ENCODE results near the gene EAPP. TPM values are rescaled to one million over a fixed set of nuclear protein-coding genes. Genes with fewer than 3 reads are reported as not detected.

EAPP gene
- total and polyA plus RNA-seq, 2 of the 4 experiments (the other 2 are of a cell fraction) = 29.9 to 32.3 TPM

- Histone ChIP-seq H2AFZ (replicated peaks; ENCODE audit: low read length, poor library complexity) (no peak overlapping the region), H3K9ac (ENCODE audit: low read depth, low read length) (no peak overlapping the region), H3K4me3 (ENCODE audit: insufficient read depth, low read depth, low read length) (no peak overlapping the region), H2AK5ac (ENCODE audit: low read depth, low read length) (no peak overlapping the region), H2AK9ac (replicated peaks; ENCODE audit: low read depth, low read length, poor library complexity) (no peak overlapping the region), H4K91ac (ENCODE audit: insufficient read depth, low read depth, low read length) (no peak overlapping the region), H3K9me1 (ENCODE audit: insufficient read depth, low read length) (no peaks in the 10 kb centered on the region), H3K14ac (replicated peaks; ENCODE audit: low read depth, low read length) (no peak overlapping the region), H3K79me1 (ENCODE audit: low read depth in 1 of 2, low read length in 2 of 2) (peaks cover 5 to 14% of the 10 kb centered on the region in 2 experiments; a peak in 3 of 4 replicates), H2BK120ac (ENCODE audit: low read depth, low read length) (no peak overlapping the region), H3K4me2 (ENCODE audit: low read depth, low read length) (no peak overlapping the region), H3K27ac (ENCODE audit: insufficient read depth, low read length) (no peak overlapping the region), H3K4ac (ENCODE audit: low read depth, low read length) (no peak overlapping the region), H4K20me1 (ENCODE audit: insufficient read depth, low read length) (no peaks in the 10 kb centered on the region; the same call in 1 of the 2 replicates), H3K4me1 (ENCODE audit: control insufficient read depth, insufficient read depth, low read length) (no peaks in the 10 kb centered on the region), H3K36me3 (ENCODE audit: control insufficient read depth, insufficient read depth, low read length) (peaks cover 53% of the 10 kb centered on the region), H3K56ac (ENCODE audit: extremely low read depth, insufficient read depth, low read length) (no peak overlapping the region), H2BK15ac (ENCODE audit: low read depth, low read length) (no peak overlapping the region), H4K5ac (ENCODE audit: low read depth, low read length) (no peak overlapping the region), H4K8ac (ENCODE audit: low read depth in 2 of 2, low read length in 2 of 2) (no peak overlapping the region), H3K18ac (ENCODE audit: low read depth, low read length) (no peak overlapping the region), H2BK5ac (ENCODE audit: low read depth, low read length, poor library complexity, severe bottlenecking) (no peak overlapping the region), H3K9me3 (ENCODE audit: control insufficient read depth, insufficient read depth, low read length) (no peaks in the 10 kb centered on the region), H3K23ac (ENCODE audit: low read depth, low read length) (no peak overlapping the region), H3K27me3 (ENCODE audit: control insufficient read depth, insufficient read depth, low read length) (no peaks in the 10 kb centered on the region), H2BK20ac (ENCODE audit: low read depth, low read length) (no peak overlapping the region)
- intact Hi-C loops (cut with micrococcal nuclease) (no loop called here), in situ Hi-C loops (cut with MboI; ENCODE audit: low sequenced_read_pairs) (no loop called here), dilution Hi-C loops (cut with HindIII; ENCODE audit: low sequenced_read_pairs, unreplicated experiment) (no loop called here)
- ChIA-PET POLR2A (ENCODE audit: unreplicated experiment) (no interaction called here), CTCF (no interaction called here)
- TF ChIP-seq USF2 (IDR thresholded peaks at IDR 0.05; ENCODE audit: low read depth, low read length) (no peak), NFE2L2 (IDR thresholded peaks at IDR 0.05; ENCODE audit: low read depth, low read length) (no peak), CHD1 (IDR thresholded peaks at IDR 0.05; ENCODE audit: low read depth, low read length) (no peak), MAFK (IDR thresholded peaks at IDR 0.05; ENCODE audit: low read depth, low read length) (no peak), RFX5 (IDR thresholded peaks at IDR 0.05; ENCODE audit: low read depth, low read length) (no peak), RCOR1 (IDR thresholded peaks at IDR 0.05; ENCODE audit: insufficient replicate concordance, low read length) (no peak), CTCF (conservative IDR thresholded peaks at IDR 0.05; ENCODE audit: low read depth, low read length) (no peak), BHLHE40 (IDR thresholded peaks at IDR 0.05; ENCODE audit: low read depth, low read length) (no peak), FOS (IDR thresholded peaks at IDR 0.05; ENCODE audit: low read depth, low read length) (no peak), ELK1 (IDR thresholded peaks at IDR 0.05; ENCODE audit: borderline replicate concordance, low read depth, low read length) (no peak), SMC3 (IDR thresholded peaks at IDR 0.05; ENCODE audit: low read depth, low read length) (no peak), MXI1 (IDR thresholded peaks at IDR 0.05; ENCODE audit: borderline replicate concordance, low read depth, low read length) (no peak)
- DNase-seq = no peak
- BruUV-seq (replicated peaks) = TSS peak; percentile 16
- WGBS, 2 experiments (ENCODE audit: extremely low coverage in 2 of 2, insufficient read length in 1 of 2) = 100% methylated on average over 1 of the region's 3 CpGs; no CpG with 5 or more reads in 1 of the 2 experiments
- ATAC-seq (ENCODE audit: low read depth) = no peak
Observed at GRCh38 chr14:34571771-34572170, 32.3 kb upstream of the EAPP start.

Measured in IMR-90 (cell line).